ENCODE data around the gene PDZRN3.

PDZRN3 gene

DNA sequence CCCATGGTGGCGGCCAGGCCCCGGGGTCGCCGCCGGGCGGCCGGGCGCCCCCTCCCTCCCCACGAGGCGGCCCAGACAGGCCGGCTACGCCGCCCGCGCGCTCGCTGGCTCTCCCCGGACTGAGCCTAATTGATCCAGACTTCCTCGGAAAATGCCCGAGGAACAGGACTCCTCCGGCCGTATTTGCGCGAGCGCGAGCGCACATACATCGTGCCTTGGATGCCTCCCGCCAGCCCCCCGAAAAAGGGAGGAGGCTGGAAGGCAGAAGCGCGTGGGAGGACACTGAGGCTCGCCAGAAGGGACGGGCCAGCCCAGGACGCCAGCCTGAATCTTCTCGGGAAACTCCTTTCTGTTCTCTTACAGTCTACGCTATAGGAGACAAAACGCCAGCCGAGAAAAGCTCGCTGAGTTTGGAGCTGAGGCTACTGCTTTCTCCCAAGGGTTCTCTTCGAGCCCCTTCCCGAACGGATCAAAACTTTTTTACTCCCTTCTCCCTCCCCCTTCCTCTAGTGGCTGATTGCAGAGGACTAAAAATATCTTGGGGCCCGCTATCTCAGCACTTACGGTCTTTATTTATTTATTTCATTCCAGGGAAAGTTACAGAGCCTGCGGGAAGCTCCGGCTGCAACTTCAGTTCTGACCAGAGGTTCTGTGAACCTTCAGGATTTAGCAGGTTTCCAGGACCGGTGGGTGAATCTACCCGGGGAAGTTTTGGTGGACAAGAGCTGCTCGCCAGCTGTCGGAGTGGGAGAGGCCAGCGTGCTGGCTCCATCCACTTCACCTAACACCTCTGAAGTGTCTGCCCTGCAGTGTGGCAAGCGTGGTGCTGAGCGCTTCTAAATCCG, at the start of gene PDZRN3:
TSS of gene PDZRN3 (minus strand) at position 121 of the 845 bp plus-strand sequence.
- no peak for DNase-seq (ENCODE audit: low read depth in 2 of 2)

DNA sequence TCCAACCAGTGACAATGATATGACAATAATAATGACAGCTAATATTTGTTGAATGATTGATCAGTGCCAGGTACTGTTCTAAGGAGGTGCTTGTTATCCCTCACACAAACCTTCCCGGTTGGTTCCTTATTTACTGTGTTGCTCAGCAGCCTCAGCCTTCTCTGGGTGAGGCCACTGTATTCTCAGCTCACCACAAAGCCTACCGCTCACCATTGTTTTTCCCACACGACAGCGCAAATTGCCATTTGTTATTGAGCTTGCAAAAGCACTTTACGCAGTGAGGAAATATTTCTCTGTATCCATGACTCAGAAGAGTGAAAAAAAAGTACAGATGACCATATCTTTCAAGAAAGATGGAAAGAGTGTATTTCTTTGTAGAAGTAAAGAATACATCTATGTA, 49.5 kb upstream of the PDZRN3 start:
- DNase-seq (ENCODE audit: low read depth in 2 of 2), result no peak

DNA sequence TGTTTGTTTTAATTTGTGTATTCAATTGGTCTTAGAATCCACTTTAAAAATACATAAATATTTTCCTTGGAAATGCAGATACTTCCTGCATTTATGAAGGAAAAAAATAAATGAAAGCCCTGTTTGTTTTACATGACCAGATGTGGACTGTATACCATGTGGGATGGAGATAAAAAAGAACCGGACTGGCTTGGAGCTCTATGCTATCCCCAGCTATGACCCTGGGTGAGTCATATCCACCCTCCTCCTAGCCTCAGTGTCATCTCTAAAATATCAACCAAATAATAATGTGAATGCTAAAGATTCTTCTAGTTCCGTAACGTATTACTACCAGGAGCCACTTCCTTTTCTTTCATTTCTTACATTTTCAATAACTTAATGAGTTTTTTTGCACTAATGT, 44.5 kb upstream of the PDZRN3 start:
- no peak for DNase-seq (ENCODE audit: low read depth in 2 of 2)

DNA sequence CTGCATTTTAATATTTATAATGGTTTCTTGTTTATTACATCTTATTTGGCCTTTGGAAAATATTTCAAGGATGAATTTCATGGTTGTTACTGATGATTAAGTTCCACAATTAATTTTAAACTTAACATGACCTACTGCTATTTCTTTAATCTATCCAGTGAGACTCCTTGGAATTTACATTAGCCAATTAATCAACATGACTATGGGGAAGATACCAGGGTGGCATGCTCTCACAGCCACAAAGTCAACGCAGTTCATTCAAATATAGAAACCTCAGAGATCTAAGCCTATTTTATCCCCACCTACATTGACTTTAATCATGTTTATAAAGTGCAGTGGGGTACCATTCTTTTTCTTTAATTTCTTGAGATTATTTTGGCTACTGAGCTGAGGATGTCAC, 43.6 kb upstream of the PDZRN3 start:
- DNase-seq (ENCODE audit: low read depth in 2 of 2), result no peak

DNA sequence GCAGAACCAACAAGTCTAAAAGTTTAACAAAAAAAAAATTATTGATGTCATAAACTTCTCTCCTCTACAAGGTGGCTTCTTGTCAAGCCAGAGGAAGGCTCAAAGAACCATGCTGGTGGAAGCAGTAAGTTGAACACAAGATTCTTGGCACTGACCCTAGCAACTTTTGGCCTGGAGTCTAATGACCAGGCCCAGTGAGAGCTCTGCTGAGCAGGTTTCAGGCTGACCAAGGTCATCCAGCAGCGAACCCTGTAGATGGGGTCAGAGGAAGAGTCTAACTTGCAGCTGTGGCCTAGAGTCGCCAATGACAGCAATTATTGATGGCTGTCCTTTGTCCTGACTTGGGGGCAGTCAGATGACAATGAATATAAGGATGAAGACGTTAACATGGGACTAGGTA, 43.1 kb upstream of the PDZRN3 start:
- no peak for DNase-seq (ENCODE audit: low read depth in 2 of 2)

DNA sequence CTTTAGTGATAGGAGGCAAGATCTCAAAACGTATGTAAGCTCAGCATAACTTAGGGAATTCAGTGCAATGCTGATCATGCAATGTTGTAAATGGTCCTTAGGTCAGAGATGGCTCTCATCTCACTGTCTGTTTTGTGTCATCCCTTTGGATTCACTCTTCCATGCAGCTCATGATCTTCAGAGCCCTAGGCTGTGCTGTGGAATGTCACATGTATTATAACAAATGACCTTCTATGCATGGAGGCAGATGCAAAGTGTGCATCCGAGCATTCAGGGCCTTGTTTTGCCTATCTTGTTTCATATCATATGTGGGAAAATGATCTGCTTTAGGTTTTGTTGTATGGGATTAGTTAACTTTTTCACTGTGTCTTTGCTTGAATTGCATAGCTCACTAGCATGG, 40.5 kb upstream of the PDZRN3 start:
- no peak for DNase-seq (ENCODE audit: low read depth in 2 of 2)

DNA sequence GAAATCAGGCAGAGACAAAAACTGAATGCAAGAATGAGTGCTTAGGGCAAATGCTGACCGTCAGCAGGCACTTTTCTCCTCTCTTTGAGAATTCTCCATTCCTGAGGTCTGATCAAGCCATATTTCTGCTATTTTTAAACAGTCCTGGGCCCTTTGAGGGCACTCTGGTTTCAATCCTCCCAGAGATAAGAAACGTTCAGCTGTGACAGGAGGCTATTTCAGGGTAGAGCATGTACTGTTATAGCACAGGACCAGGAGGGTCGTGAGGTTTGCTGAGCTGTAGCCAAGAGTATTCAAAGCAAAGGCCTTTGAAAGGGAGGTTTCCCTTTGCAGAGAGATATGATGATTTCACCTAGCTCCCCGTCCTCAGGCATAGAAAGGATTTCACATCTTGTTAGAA, 39.6 kb upstream of the PDZRN3 start:
- no peak for DNase-seq (ENCODE audit: low read depth in 2 of 2)

DNA sequence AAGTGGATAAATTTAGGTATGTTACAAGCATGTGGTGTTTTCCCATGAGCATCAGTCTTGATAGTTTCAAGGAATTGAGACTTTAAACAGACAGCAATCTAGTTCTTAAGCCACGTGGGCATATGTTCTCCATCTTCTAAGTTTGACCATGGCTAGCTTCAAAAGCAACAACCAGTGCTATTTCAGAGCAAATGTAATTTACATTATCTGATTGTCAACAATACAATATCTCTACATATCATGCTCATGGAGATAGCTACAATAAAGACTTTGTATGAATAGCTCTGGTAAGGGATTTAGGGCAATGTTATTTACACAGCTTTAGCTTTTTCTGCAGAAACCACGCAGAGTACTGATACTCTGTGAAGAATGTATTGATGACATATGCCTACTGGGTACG, 38.8 kb upstream of the PDZRN3 start:
- no peak for DNase-seq (ENCODE audit: low read depth in 2 of 2)

DNA sequence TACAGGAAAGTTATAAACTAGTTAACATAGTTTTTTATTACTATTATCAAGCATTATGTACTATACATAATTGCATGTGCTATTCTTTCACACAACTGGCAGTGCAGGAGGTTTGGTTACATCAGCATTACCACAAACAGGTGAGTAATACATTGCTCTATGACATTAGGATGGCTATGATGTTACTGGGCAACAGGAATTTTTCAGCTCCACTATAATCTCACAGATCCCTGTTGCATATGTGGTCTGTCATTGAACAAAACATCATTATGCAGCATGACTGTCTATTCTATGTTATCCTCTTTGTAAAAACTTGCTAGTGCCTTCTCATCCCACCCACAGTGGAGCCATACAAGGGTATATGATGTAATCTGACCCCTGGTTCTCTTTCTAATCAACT, 36.5 kb upstream of the PDZRN3 start:
- DNase-seq (ENCODE audit: low read depth in 2 of 2), result no peak

DNA sequence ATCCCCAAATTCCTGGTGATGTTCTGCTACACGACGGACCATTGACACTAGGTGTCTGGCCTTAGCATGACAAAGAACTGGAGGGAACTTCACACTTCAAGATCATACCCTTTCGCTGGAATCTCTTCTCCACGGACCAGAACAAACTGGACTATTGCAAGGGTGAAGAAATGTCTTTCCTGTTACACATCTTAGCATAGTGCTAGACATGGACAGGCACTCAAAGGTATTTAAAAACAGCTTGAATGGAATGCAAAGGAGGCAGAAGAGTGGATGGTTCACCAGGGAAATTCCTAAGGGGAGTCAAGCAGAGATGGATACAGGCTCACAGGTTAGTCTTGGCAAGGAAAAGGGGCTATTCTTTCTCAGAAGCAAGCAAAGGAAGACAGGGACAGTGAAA, 33.5 kb upstream of the PDZRN3 start:
- DNase-seq (ENCODE audit: low read depth in 2 of 2), result no peak

DNA sequence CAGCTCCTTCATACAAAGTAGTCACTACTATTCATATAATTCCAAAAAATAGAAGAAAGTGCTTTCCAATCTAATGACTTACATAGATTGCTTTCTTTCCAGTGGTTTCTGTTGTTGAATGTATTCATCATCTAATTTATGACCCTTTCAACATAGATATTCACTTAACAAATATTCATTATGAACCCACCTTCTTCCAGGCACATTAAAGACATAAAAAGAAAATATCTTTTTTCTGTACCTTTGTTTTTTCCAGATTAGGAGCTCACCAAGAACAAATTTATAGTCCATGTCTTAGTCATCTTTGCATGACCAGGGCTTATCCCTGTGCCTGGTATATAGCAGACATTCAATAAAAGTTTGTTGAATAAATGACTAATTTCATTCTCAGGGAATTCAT, 32.4 kb upstream of the PDZRN3 start:
- DNase-seq (ENCODE audit: low read depth in 2 of 2), result no peak

DNA sequence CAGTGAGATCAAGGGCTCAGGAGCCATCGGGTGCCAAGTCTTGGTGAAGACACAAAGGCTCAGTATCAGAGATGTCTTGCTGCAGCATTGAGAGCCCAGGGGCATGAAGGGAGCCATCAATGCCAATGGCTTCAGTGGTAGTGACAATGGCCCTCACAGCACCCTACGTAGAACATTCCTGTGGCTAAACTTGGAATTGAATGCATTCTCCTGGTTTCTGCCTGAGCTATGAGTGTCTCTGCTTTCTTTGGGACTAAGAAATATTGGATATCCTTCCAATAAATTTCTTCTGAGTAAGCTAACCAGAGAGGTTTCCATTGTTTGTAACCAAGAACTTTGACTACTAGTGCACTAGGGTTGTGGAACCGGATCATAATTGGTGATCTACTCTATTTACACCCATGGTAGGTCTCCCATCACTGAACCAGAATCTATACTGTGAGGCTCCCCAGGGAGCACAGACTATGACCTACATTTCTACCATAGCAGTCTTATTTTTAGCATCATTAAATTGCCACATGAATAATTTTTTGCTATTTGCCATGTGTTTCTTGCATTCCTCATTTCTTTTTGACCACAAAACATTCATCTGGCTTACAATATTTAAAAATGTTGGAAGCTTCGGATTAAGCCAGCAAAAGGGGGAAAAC, 31.6 kb upstream of the PDZRN3 start:
- DNase-seq (ENCODE audit: low read depth in 2 of 2), result no peak

DNA sequence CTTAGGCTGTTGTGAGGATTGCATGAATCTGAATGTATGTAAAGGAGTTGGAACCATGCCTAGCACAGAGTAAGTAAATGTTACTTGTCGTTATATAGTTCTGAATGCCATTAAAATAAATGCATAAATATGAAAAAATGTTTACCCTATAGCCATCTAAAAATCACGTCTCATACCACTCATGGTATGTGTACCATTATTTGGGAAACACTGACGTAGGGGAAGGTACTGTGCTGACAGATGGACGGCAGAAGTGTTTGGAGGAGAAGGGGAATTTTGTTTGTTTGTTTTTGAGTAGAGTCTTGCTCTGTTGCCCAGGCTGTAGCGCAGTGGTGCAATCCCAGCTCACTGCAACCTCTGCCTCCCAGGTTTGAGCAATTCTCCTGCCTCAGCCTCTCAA, 30.5 kb upstream of the PDZRN3 start:
- DNase-seq (ENCODE audit: low read depth in 2 of 2), result no peak

DNA sequence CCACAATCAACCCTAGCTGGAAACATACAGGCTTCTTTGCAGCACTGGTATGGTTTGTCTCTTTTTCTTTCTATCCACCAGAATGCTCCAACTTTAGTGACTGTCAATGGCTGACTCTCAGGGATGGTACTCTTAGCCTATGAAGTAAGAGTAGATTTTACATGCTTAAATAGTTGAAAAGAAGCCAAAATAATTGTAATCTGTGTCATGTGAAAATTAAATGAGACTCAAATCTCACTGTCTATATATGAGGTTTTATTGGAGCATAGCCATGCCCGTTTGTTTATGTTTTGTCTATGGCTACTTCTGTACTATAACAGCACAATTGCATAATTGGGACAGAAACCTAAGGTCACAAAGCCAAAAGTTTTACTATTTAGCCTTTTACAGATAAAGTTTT, 29.1 kb upstream of the PDZRN3 start:
- no peak for DNase-seq (ENCODE audit: low read depth in 2 of 2)

DNA sequence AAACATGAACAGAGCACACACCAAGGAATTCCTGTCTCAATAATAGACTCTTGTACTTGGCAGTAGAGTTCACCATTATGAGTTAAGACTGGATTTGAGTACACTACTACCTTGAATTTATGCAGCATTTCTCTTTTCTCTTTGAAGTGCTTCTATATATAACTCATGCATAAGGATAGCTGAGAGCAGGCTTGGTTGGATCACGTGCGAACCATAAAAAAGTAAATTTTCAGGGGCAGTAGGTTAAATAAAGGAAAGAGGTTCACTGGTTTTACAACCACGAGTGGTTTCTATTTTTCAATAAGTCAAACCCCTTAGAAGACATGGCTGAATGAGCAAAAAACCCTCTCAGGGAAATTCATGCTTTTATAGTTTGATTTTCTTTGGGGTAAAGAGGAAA, 28.6 kb upstream of the PDZRN3 start:
- no peak for DNase-seq (ENCODE audit: low read depth in 2 of 2)

DNA sequence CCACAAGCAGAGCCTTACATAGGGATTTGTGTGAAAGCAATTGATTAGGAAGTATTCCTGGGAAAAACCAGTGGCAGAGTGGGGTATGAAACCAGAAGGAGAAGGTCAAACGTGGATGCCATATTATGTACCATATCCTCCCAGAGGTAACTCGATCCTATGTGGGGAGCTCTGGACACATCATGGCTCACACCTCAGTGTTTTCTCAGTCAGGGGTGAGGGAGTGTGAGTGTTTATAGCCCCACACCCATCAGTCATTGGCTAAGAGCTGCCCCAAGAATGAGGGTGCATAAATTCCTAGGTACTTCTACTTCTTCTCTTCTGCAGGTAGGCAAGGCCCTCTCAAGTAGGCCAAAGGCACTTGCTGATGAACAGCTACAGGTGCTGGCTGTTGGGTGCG, 28.2 kb upstream of the PDZRN3 start:
- no peak for DNase-seq (ENCODE audit: low read depth in 2 of 2)

DNA sequence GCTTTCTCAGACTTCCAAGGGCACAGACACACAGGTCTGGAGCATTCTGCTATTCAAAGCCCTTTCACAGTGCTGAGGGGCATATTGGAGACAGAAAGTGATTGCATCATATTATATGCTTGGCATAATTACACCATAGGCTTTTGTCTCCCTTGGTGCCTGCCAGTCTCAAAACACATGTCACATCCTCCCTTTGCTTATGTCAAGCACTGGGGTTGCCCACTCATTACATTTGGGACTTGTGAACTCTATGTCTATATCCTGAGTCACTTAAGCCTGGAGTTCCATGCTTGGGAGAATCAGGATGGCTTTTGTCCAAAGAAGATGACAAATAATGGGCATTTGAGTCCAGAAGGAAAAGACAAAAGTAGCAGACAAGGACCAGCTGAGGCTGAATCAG, 12.3 kb upstream of the PDZRN3 start:
- no peak for DNase-seq (ENCODE audit: low read depth in 2 of 2)

DNA sequence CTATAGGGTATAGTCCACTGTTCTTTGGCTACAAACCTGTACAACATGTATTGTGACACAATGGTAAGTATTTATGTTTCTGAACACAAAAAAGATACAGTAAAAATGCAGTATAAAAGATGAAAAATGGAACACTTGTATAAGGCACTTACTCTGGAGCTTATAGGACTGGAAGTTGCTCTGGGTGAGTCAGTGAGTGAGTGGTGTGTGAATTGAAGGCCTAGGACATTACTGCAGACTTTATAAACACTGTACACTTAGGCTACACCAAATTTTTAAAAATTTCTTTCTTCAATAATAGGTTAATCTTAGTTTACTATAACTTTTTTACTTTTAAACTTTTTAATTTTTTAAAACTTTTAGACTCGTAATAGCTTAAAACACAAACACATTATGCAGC, 10.5 kb upstream of the PDZRN3 start:
- DNase-seq (ENCODE audit: low read depth in 2 of 2), result no peak

DNA sequence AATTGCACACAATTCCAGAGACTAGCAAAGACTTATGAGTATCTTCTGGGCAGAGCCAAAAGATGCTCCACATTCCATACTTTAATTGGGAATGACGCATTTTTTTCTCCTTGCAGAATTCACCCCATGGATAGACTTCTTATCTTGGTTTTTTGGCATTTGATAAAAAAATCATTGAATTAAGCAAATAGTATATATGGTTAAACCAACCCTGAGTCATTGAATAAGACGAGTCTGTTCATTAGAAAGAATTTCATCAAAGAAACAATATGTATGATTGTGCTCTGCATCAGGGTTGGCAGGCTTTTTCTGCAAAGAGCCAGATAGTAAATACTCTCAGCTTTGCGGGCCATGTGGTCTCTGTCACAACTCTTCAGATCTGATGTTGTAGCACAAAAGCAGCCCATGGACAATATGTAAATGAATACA, 9.2 kb upstream of the PDZRN3 start:
- DNase-seq (ENCODE audit: low read depth in 2 of 2), result no peak

DNA sequence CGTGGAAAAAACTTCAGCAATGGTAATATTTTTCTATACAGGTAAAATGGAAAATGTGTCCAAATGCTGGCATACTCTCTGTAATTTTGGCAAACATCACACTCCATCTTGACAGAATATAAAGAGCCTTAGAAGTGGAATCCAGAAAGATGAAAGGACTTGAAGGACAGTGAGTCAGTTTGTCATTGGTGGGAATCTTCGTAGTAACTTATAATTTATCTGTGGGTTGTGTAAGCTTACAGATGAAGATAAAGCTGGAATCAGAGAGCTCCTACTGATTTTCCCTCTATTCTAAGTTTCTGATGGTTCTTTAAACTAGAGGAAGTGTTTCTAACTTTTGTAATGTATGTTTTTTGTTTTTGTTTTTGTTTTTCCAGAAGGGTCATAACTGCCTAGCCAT, 8.7 kb upstream of the PDZRN3 start:
- DNase-seq (ENCODE audit: low read depth in 2 of 2), result no peak

DNA sequence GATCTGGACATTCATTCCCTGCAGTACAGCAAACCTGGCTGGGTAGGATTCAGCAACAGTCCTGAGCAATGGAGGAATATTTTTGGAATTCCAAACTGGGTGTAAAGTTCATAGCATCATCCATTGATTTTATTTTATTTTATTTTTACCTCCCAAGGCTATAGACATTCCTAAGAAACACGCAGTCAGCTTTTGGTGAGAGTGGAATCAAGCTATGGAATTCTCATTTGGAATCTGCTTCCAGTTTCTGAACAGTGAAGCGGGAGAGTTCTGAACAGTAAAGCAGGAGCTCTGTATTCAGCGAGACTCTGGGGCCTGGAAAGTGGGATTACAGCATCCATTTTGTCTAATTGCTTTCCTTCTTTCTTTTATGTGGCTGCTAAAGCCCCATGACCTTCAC, 1.4 kb upstream of the PDZRN3 start:
- DNase-seq (ENCODE audit: low read depth in 2 of 2), result no peak

DNA sequence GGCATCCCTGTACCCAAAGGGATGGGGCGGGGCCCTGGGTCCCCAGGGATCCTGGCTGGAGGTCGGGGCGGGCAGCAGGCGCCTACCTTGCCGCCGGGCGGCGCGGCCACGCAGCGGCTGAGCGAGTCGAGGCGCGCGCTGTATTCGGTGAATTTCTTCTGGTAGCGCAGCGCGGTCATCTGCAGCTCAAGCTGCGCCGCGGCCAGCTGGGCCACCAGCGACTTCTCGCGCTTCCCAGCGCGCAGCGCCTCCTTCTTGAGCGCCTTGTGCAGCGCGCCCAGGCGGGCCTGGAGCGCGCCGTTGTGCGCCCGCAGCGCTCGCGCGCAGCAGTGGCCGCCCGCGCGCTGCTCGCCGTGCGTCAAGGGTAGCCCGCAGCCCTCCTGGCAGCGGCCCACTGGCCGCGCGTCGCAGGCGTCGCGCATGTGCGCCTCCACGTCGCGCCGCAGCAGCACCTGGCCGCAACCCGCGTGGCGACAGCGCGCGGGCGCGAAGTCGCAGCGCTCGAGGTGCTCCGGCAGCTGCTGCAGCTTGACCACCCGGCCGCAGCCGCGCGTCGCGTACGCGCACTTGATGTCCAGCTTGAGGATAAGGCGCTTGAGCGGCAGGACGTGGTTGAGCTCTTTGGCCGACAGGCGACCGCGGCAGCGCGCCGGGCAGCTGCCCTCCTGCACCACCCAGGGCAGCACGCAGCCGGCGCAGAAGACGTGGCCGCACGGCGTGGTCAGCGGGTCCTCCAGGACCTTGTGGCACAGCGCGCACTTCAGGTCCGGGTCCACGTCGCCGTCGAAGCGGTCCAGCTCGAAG, 522 bp downstream of the PDZRN3 start:
- DNase-seq (ENCODE audit: low read depth in 2 of 2), result no peak

DNA sequence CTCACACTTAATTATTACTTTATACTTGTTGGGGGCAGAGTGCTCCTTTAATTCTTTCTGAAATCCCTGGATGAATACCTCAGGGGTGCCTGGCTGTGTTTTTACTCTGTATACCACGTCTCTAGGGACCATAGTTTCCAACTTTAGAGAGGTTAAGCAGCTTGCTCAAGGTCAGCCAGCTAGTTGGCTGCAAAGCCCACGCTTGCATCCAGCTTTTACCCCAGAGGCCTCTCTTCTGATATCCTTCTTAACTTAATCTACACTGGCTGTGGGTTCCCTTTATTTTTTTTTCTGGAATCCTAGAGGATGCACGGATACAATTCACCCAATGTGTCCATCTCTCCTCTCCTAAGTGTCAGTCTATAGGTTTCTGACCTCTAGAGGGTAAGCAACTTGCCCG, 1.4 kb downstream of the PDZRN3 start:
- DNase-seq (ENCODE audit: low read depth in 2 of 2), result no peak

Data from stimulated activated CD4-positive, alpha-beta T cell treated with anti-CD3 and anti-CD28 coated beads, Interleukin-1b, Interleukin-23, amount 100 ng/mL, for 4 hours (primary cell).